22Rv1 (cell line): ENCODE measurements around the gene COX11.

ENCODE experiments used
- CTCF ChIP-seq: fragments of 450-650 bp; IDR thresholded peaks from 2 replicates; pipeline ENCODE4 v1.5.1; 2017; ENCODE audit warnings: mild to moderate bottlenecking
- ZFX ChIP-seq: fragments of 450-650 bp; IDR thresholded peaks from 2 replicates; pipeline ENCODE4 v1.6.1; 2017; ENCODE audit warnings: antibody characterized with exemption, borderline replicate concordance

- no peak for TF ChIP-seq CTCF
- no peak for TF ChIP-seq ZFX
These were observed 3.4 kb upstream of the COX11 start for GRCh38 chr17:54971901-54972300.
